ENCODE measurements around the gene ENO1.

Gene ENO1

DNA sequence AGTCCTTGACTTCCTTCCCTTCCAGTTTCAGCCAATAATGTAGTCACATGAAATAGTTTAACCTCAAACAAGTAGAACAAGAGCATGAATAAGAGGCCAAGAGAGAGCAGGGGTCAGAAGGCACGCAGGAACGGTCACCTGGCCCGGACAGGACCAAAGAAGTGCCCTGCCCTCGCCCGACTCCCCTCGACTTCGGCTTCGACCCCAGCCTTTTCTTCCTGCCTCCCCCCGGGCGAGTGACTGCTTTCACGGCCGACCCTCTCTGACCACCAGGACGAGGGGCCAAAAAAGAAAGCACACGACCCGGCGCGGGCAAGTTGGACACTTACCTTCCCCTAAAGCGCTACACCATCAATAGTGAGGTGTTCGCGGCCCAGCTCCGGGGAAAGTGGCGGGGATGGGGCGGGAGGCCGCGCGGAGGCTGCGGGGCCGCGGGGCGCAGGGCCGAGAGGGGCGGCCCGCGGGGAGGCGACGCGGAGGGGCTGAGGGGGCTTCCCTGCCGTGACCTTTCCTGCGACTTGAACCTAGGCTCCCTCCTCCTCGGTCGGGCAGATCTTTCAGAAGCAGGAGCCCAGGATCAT is 61.6 kb downstream of the ENO1 start:
- peak; percentile 26 for ATAC-seq
- TF ChIP-seq ZNF565 (CRISPR knock-in tag; conservative IDR thresholded peaks at IDR 0.05; ENCODE audit: low read depth) (no peak), TCF4 (CRISPR knock-in tag; IDR thresholded peaks at IDR 0.05; ENCODE audit: borderline replicate concordance) (no peak), TOX (CRISPR knock-in tag; IDR thresholded peaks at IDR 0.05; ENCODE audit: borderline replicate concordance) (no peak), ZC3H10 (CRISPR knock-in tag; IDR thresholded peaks at IDR 0.05) (no peak), ZNF70 (CRISPR knock-in tag; IDR thresholded peaks at IDR 0.05) (no peak), RARB (CRISPR knock-in tag; IDR thresholded peaks at IDR 0.05) (no peak), ZNF8 (CRISPR knock-in tag; IDR thresholded peaks at IDR 0.05) (no peak)
- TF ChIP-seq, protein P1, sequence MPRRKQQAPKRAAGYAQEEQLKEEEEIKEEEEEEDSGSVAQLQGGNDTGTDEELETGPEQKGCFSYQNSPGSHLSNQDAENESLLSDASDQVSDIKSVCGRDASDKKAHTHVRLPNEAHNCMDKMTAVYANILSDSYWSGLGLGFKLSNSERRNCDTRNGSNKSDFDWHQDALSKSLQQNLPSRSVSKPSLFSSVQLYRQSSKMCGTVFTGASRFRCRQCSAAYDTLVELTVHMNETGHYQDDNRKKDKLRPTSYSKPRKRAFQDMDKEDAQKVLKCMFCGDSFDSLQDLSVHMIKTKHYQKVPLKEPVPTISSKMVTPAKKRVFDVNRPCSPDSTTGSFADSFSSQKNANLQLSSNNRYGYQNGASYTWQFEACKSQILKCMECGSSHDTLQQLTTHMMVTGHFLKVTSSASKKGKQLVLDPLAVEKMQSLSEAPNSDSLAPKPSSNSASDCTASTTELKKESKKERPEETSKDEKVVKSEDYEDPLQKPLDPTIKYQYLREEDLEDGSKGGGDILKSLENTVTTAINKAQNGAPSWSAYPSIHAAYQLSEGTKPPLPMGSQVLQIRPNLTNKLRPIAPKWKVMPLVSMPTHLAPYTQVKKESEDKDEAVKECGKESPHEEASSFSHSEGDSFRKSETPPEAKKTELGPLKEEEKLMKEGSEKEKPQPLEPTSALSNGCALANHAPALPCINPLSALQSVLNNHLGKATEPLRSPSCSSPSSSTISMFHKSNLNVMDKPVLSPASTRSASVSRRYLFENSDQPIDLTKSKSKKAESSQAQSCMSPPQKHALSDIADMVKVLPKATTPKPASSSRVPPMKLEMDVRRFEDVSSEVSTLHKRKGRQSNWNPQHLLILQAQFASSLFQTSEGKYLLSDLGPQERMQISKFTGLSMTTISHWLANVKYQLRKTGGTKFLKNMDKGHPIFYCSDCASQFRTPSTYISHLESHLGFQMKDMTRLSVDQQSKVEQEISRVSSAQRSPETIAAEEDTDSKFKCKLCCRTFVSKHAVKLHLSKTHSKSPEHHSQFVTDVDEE (CRISPR knock-in tag; IDR thresholded peaks at IDR 0.05): no peak
- TF ChIP-seq, protein P2, sequence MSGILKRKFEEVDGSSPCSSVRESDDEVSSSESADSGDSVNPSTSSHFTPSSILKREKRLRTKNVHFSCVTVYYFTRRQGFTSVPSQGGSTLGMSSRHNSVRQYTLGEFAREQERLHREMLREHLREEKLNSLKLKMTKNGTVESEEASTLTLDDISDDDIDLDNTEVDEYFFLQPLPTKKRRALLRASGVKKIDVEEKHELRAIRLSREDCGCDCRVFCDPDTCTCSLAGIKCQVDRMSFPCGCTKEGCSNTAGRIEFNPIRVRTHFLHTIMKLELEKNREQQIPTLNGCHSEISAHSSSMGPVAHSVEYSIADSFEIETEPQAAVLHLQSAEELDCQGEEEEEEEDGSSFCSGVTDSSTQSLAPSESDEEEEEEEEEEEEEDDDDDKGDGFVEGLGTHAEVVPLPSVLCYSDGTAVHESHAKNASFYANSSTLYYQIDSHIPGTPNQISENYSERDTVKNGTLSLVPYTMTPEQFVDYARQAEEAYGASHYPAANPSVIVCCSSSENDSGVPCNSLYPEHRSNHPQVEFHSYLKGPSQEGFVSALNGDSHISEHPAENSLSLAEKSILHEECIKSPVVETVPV (CRISPR knock-in tag; IDR thresholded peaks at IDR 0.05): no peak
- TF ChIP-seq, protein P3, sequence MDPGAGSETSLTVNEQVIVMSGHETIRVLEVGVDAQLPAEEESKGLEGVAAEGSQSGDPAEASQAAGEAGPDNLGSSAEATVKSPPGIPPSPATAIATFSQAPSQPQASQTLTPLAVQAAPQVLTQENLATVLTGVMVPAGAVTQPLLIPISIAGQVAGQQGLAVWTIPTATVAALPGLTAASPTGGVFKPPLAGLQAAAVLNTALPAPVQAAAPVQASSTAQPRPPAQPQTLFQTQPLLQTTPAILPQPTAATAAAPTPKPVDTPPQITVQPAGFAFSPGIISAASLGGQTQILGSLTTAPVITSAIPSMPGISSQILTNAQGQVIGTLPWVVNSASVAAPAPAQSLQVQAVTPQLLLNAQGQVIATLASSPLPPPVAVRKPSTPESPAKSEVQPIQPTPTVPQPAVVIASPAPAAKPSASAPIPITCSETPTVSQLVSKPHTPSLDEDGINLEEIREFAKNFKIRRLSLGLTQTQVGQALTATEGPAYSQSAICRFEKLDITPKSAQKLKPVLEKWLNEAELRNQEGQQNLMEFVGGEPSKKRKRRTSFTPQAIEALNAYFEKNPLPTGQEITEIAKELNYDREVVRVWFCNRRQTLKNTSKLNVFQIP (CRISPR knock-in tag; IDR thresholded peaks at IDR 0.05; ENCODE audit: borderline replicate concordance, low read depth): no peak

DNA sequence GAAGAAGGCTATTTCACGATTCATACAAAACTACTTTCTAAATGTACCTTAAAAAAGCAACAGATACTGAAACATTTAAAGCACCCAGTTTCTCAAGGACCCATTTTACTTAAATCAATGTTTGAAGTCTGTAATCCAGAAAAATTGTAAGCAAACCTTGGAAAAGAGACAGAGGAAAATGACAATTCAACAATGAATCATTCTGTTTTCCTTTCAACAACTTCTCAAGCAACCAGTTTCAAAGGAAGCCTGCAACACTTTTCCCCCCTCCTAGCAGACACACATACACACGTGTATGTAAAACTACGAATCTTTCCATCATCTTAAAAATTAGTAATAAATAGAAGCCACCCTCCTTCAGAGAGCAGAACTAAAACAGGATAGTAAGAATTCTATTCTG is 62.2 kb downstream of the ENO1 start:
- TF ChIP-seq ZC3H10 (CRISPR knock-in tag; IDR thresholded peaks at IDR 0.05): no peak
- TF ChIP-seq, protein P2 (CRISPR knock-in tag; IDR thresholded peaks at IDR 0.05): no peak
- no peak for TF ChIP-seq OSR1 (CRISPR knock-in tag; IDR thresholded peaks at IDR 0.05)
- TF ChIP-seq CSDC2 (CRISPR knock-in tag; IDR thresholded peaks at IDR 0.05): no peak
- no peak for TF ChIP-seq GLIS3 (CRISPR knock-in tag; IDR thresholded peaks at IDR 0.05)
- TF ChIP-seq, protein P4, sequence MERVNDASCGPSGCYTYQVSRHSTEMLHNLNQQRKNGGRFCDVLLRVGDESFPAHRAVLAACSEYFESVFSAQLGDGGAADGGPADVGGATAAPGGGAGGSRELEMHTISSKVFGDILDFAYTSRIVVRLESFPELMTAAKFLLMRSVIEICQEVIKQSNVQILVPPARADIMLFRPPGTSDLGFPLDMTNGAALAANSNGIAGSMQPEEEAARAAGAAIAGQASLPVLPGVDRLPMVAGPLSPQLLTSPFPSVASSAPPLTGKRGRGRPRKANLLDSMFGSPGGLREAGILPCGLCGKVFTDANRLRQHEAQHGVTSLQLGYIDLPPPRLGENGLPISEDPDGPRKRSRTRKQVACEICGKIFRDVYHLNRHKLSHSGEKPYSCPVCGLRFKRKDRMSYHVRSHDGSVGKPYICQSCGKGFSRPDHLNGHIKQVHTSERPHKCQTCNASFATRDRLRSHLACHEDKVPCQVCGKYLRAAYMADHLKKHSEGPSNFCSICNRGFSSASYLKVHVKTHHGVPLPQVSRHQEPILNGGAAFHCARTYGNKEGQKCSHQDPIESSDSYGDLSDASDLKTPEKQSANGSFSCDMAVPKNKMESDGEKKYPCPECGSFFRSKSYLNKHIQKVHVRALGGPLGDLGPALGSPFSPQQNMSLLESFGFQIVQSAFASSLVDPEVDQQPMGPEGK (CRISPR knock-in tag; IDR thresholded peaks at IDR 0.05; ENCODE audit: borderline replicate concordance): no peak
- no peak for TF ChIP-seq ZNF565 (CRISPR knock-in tag; conservative IDR thresholded peaks at IDR 0.05; ENCODE audit: low read depth)
- ATAC-seq: no peak; the same call in 2 of the 3 replicates

DNA sequence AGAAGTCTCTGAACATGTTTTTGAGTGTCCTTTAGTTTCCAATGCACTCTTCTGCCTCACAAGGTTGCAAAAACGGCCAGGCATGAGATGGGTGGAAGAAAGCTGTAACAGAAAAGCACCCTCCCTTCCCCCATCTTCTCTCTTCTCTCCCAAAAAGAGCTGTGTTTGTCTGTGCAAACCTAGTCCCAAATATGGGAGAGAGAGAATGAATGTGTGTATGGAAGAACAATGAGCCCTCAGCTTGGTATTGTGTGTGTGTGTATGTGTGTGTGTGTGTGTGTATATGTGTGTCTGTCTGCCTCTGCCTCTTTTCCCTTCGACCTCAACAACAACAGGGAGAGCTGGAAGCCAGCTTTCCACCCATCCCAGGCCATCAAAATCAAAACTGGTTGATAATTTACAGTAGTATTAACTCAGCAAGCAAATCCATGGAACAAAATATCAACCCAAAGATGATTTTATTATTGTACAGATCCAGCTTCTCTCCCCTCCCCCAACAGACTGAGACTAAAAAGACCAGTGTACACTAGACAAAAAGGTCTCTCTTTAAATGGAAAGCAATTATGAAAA is 62.8 kb downstream of the ENO1 start:
- 0 out of 3 replicates have a peak, but pooled peaks have one; percentile 4 for ATAC-seq
- TF ChIP-seq, protein P1 (CRISPR knock-in tag; IDR thresholded peaks at IDR 0.05): no peak
- TF ChIP-seq ISL1 (CRISPR knock-in tag; IDR thresholded peaks at IDR 0.05) (no peak), RARB (CRISPR knock-in tag; IDR thresholded peaks at IDR 0.05) (no peak), ZC3H10 (CRISPR knock-in tag; IDR thresholded peaks at IDR 0.05) (no peak), ZNF8 (CRISPR knock-in tag; IDR thresholded peaks at IDR 0.05) (no peak), ZFP3 (CRISPR knock-in tag; IDR thresholded peaks at IDR 0.05) (no peak), ARNTL (CRISPR knock-in tag; IDR thresholded peaks at IDR 0.05; ENCODE audit: borderline replicate concordance, low read depth) (no peak), TOX (CRISPR knock-in tag; IDR thresholded peaks at IDR 0.05; ENCODE audit: borderline replicate concordance) (no peak), PPARA (CRISPR knock-in tag; IDR thresholded peaks at IDR 0.05; ENCODE audit: borderline replicate concordance) (no peak), SNAI2 (CRISPR knock-in tag; IDR thresholded peaks at IDR 0.05) (no peak), TCF4 (CRISPR knock-in tag; IDR thresholded peaks at IDR 0.05; ENCODE audit: borderline replicate concordance) (no peak)
- TF ChIP-seq, protein P4 (CRISPR knock-in tag; IDR thresholded peaks at IDR 0.05; ENCODE audit: borderline replicate concordance): no peak
- TF ChIP-seq, protein P2 (CRISPR knock-in tag; IDR thresholded peaks at IDR 0.05): no peak

All from SK-N-SH treated with all-trans-retinoic acid at 6 μM for 48 hours (cell line).